ENCODE measurements around the gene BTBD2.

Gene BTBD2

DNA sequence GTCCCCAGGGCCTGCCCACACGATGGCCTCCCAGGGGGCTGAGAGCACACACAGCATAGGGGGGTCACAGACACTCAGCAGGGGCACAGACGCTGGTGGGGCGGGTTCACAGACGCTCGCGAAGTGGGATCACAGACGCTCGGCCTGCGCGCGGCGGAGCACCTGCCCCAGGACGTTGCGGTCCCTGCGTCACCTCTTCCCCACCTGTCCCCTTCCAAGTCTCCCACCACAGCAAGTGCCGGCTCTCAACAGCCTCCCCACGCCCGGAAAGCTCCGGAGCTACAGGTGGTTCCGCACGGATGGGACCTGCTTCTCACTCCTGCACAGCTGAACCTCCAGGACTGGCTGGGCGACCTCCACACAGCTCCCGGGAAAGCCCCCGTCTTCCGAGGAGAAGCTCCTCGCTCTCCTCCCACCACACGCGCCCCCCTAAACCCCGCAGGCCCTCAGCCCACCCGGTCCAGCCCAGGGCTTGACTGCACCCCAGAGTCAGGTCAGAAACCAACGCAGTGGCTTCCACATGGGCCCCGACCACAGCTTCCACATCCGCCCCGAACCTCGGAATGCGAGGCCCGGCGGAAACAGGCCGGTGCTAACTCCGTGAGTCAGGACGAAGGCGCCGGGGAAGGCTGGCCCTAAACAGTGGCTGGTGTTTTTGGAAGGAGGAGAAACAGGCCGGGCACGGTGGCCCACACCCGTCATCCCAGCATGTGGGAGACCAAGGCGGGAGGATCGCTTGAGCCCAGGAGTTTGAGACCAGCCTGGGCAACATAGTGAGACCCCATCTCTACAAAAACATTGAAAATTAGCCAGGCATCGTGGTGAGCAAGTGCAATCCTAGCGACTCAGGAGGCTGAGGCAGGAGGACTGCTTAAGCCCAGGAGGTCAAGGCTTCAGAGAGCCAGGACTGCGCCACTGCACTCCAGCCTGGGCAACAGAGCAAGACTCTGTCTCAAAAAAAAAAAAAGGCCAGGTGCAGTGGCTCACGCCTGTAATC, 16.5 kb downstream of the BTBD2 start:
- Histone ChIP-seq H3K4me3 (ENCODE audit: low read depth in 1 of 2, low read length in 1 of 2) (no peak overlapping the region), H3K27me3 (no peaks in the 10 kb centered on the region), H3K27ac (no peak overlapping the region), H3K9me3 (no peaks in the 10 kb centered on the region), H3K4me1 (ENCODE audit: control insufficient read depth in 1 of 2, insufficient read depth in 1 of 2, low read depth in 1 of 2, low read length in 1 of 2) (no peaks in the 10 kb centered on the region), H3K36me3 (peaks cover 22% of the 10 kb centered on the region)
- TF ChIP-seq, protein P1, sequence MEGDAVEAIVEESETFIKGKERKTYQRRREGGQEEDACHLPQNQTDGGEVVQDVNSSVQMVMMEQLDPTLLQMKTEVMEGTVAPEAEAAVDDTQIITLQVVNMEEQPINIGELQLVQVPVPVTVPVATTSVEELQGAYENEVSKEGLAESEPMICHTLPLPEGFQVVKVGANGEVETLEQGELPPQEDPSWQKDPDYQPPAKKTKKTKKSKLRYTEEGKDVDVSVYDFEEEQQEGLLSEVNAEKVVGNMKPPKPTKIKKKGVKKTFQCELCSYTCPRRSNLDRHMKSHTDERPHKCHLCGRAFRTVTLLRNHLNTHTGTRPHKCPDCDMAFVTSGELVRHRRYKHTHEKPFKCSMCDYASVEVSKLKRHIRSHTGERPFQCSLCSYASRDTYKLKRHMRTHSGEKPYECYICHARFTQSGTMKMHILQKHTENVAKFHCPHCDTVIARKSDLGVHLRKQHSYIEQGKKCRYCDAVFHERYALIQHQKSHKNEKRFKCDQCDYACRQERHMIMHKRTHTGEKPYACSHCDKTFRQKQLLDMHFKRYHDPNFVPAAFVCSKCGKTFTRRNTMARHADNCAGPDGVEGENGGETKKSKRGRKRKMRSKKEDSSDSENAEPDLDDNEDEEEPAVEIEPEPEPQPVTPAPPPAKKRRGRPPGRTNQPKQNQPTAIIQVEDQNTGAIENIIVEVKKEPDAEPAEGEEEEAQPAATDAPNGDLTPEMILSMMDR (IDR thresholded peaks at IDR 0.05): no peak

DNA sequence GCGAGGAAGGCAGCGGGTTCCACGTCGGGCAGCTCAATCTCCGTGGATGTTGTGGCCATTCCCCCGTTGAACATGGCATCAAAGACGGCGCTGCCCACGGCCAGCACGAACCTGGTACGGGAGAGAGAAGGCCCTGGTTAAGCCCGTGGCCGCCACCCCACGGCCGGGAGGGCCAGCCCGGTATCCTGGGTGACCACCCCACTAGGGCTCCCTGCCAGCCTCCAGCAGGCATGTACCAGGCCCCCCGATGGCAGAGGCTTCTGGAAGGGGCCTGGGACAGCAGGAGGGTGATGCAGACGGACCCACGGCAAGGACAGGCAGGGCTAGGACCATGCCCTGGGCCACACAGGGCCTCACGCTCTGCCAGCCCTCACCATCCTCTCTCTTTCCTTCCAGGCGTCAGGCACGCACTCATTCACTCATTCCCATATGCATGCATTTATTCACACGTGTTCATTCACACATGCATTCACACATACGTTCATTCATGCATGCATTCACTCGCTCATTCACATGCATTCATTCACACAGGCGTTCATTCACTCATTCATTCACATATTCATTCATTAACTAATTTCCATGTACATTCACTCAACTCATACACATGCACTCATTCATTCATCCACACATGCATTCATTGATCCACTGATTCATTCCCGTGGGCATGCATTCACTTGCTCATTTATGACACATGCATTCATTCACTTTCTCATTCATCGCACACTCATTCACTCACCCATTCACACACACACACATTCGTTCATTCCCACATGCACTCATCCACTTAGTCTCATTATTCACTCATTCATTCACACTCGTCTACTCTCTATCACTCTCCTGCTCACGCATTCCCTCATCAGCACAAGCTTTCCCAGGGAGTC, 17.9 kb downstream of the BTBD2 start:
- Histone ChIP-seq H3K27ac (no peak overlapping the region), H3K4me1 (ENCODE audit: control insufficient read depth in 1 of 2, insufficient read depth in 1 of 2, low read depth in 1 of 2, low read length in 1 of 2) (no peaks in the 10 kb centered on the region), H3K4me3 (ENCODE audit: low read depth in 1 of 2, low read length in 1 of 2) (no peak overlapping the region), H3K9me3 (no peaks in the 10 kb centered on the region), H3K27me3 (no peaks in the 10 kb centered on the region), H3K36me3 (peaks cover 22% of the 10 kb centered on the region)
- TF ChIP-seq, protein P1 (IDR thresholded peaks at IDR 0.05): no peak

DNA sequence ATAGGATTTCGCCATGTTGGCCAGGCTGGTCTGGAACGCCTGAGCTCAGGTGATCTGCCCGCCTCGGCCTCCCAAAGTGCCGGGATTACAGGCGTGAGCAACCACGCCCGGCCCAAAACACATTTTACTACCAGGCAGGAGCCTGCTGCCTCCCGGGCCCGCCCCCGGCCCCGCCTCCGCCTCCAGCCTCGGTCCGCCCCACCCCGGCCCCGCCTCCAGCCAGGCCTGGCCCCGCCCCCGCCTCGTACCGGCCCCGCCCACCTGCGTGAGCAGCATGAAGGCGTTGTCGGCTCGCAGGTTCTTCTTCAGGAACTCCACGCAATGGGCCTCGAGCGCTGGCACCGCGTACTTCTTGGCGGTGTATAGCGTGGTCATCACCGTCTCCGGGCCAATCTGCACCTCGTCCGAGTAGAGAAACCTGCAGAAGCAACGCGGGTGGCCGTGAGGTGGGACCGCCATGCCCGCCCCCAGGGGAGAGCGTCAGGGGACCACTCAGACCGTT, 22.7 kb downstream of the BTBD2 start:
- Histone ChIP-seq H3K27ac (no peak overlapping the region), H3K9me3 (no peaks in the 10 kb centered on the region), H3K27me3 (no peaks in the 10 kb centered on the region), H3K4me1 (ENCODE audit: control insufficient read depth in 1 of 2, insufficient read depth in 1 of 2, low read depth in 1 of 2, low read length in 1 of 2) (no peaks in the 10 kb centered on the region), H3K36me3 (peaks cover 41% of the 10 kb centered on the region), H3K4me3 (ENCODE audit: low read depth in 1 of 2, low read length in 1 of 2) (no peak overlapping the region)
- TF ChIP-seq, protein P1 (IDR thresholded peaks at IDR 0.05): no peak

DNA sequence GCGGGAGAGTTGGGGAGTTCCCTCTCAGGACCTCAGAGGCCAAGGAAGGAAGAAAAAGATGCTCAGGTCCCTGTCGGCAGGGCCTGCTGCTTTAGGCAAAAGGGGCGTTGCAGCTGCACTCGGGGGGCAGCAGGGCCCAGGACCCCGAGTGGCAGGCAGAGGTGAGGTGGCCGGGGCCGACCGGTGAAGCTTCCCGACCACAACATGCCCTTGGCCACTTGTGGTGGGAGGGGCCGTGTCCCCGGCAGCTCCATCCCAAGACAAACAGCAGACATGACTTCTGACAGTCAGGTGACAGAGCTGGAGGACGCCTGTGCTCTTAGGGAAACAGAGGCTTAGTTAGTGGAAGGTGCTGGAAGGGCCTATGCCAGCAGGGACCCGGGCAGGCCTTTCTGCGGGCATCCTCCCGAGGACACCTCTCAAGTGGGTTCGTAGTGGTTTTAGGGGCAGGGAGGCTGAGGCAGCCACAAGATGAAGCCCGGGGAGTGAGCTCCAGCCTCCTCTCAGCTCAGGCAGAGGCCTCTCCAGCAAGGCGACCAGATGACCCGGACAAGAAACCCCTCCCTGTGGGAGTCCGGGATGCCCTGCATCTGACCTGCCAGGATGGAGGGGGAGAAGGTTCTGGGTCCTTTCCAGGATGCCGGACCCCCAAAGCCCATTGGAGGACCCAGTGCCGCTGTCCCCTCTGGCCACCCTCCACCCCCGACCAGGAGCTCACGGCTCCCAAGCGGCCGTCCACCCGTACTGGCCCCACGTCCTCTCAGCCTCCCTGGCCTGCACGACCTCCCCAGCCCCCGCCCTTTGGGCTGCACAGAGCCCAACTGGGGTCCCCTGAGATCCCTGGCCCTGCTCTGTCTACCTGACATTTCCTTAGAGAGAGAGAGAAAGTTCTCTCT, 24.2 kb downstream of the BTBD2 start:
- Histone ChIP-seq H3K9me3 (no peaks in the 10 kb centered on the region), H3K27me3 (no peaks in the 10 kb centered on the region), H3K27ac (no peak overlapping the region), H3K4me1 (ENCODE audit: control insufficient read depth in 1 of 2, insufficient read depth in 1 of 2, low read depth in 1 of 2, low read length in 1 of 2) (no peaks in the 10 kb centered on the region), H3K36me3 (peaks cover 51% of the 10 kb centered on the region), H3K4me3 (ENCODE audit: low read depth in 1 of 2, low read length in 1 of 2) (no peak overlapping the region)
- TF ChIP-seq, protein P1 (IDR thresholded peaks at IDR 0.05): no peak

Data from neutrophil (primary cell).